Posterior cingulate gyrus (tissue), 11 donors: ENCODE results near the gene NAPB.

Experiments used
- DNase-seq, 10 donors: peaks; one replicate each; pipeline versions ENCODE4 v3.0.0 to v3.0.0-alpha.2; 2020 to 2021; ENCODE audit warnings: mixed read lengths in 3 of 10
- intact Hi-C: fragments of 100-400 bp; cut with DNase I; formaldehyde crosslinking; loops from one replicate; pipeline ENCODE4 v1.15.1; 2023

NAPB gene

GRCh38 chr20:23440004-23440403 lies 18.7 kb upstream of the NAPB start:
- peak in 1 of 10 donors; percentile 51 for DNase-seq
- intact Hi-C loops = no loop called here

GRCh38 chr20:23438661-23439060 lies 17.4 kb upstream of the NAPB start:
- intact Hi-C loops = no loop called here

DNA sequence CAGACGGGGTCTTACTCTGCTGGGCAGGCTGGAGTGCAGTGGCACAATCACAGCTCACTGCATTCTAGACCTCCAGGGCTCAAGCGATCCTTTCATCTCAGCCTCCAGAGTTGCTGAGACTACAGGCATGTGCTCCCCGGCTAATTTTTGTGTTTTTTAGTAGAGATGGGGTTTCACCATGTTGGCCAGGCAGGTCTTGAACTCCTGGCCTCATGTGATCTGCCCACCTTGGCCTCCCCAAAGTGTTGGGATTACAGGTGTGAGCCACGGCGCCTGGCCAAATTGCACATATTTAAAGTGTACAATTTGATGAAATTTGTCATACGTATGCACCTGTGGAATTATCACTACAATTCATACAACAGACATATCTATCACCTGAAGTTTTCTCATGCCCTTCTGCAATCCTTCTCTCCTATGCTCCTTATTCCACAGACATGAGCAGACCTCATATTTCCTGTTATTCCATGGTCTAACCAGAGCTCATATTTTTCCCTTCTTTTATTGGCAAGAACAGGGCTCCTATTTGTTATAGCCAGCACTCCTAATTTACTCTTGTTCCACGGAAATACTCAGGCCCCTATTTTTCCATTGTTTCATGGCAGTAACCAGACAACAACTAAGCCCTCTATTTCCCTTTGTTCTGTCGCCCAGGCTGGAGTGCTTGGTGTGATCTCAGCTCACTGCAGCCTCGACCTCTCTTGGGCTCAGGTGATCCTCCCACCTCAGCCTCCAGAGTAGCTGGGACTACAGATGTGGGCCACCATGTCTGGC lies 16.0 kb upstream of the NAPB start:
- intact Hi-C loops = no loop called here
- no peak for DNase-seq

More at GRCh38 chr20:23438661-23439060, 17.4 kb upstream of the NAPB start:
- no peak for DNase-seq

GRCh38 chr20:23436681-23437080 lies 15.4 kb upstream of the NAPB start:
- intact Hi-C loops = no loop called here
- DNase-seq = peak in 1 of 10 donors; percentile 74

DNA sequence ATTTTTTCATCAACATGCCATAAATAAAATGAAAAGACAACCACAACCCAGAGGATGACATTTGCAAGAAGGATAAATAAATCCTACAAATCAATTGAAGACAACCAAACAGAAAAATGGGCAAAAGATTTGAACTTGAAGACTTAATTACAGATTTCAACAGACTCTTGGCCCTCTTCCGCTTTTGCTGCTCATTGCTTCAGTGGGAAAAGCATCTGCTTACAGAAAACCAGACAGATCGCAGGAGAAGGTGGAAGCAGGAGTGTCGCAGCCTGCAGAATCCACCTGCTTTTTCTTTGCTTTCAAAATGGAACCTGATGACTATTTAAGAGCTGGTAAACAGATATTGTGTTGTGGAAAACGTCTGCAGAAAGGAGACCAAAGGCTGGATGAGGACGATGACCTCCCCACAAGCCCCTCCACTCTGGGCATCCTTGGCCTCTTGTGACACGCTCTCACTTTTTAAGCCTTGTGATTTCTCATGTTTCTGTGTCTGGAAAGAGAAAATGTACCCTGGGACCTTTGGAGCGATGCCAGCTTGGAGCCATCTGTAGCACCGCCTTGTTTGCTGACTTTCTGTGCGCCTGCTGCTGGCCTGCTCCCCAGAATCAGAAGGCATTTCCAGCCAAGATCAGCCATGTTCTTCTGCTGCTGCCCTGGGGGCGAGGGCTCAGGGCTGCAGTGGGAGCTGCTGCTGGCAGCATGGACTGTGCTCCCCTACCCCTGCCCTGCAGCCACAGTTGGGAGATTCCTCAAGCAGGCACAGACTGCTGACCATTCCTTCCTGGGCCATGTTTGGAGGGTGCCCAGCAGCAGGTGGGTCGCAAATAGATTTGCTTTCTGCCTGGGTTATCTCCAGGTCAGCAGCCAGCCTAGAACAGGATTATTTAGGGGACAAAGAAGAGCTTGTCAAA lies 14.6 kb upstream of the NAPB start:
- intact Hi-C loops = no loop called here
- peak in 4 of 10 donors; percentile 48 to 87 (median 72) for DNase-seq

GRCh38 chr20:23434521-23435313 lies 13.4 kb upstream of the NAPB start:
- peak in 1 of 10 donors; percentile 6 for DNase-seq
- intact Hi-C loops = no loop called here

DNA sequence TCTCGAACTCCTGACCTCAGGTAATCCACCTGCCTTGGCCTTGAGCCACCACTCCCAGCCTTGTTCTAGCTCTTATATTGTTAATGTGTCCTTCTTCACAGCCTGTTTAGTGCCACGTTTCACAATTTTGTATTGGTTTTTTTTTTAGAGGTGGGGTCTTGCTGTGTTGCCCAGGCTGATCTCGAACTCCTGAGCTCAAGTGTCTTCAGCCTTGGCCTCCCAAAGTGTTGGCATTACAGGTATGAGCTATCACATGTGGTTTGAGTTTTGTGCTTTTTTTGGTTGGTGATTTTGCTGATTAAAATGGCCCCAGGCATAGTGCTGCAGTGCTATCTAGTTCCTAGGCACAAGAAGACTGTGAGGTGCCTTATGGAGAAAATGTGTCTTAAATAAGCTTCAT lies 12.3 kb upstream of the NAPB start:
- intact Hi-C loops = no loop called here
- DNase-seq = no peak

GRCh38 chr20:23425129-23425528 lies 3.8 kb upstream of the NAPB start:
- DNase-seq = peak in 1 of 10 donors; percentile 63
- intact Hi-C loops = no loop called here

DNA sequence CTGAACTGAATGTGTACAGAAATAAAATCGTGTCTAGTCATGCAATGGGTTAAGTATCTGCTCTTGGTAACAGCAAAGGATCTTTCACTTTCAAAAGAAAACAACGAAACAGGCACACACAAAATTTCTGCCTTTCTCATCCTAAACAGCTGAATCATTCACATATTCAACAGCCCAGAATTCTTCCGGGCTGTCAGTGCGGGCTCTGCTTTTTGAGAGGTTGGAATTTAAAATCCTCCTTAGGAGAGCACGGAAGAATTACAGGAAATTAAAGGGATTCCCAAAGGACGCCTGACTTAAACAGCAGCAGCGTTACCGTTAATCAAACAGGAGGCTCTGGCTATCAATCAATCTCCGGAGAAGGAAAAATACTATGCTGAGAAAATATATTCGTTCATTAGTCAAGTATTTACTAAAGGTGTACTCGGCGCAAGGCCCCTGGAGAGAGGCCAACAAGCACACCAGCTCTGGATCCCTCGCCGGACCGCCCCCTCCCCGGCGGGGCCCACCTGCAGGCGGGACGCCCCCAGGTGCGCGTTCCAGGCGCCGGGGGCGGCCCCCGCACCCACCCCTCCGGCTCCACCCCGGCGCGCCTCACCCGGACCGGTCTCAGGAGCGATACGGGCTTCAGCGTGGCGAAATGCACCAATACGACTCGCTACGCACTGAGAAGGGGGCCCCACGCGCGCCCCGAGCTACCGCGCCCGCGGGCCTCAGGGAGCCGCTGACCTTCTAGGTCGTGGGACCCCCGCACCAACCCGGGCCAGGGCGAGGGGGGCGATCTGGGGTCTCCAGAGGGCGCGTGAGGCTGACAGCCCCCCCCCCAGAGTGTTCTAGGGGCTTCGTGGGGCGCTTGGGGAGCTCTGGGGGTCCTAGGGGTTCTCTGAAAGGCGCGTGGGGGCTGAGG lies 1.0 kb downstream of the NAPB start:
- intact Hi-C loops = no loop called here
- DNase-seq = peak in 5 of 10 donors; percentile 18 to 84 (median 30)

GRCh38 chr20:23419657-23419994 lies 1.7 kb downstream of the NAPB start:
- intact Hi-C loops = no loop called here
- no peak for DNase-seq

GRCh38 chr20:23417861-23418260 lies 3.4 kb downstream of the NAPB start:
- DNase-seq = no peak
- intact Hi-C loops = no loop called here

GRCh38 chr20:23415959-23416583 lies 5.2 kb downstream of the NAPB start:
- intact Hi-C loops = no loop called here
- no peak for DNase-seq

- intact Hi-C loops = no loop called here
- DNase-seq = no peak
These were observed 5.7 kb downstream of the NAPB start for GRCh38 chr20:23415555-23415954.

DNA sequence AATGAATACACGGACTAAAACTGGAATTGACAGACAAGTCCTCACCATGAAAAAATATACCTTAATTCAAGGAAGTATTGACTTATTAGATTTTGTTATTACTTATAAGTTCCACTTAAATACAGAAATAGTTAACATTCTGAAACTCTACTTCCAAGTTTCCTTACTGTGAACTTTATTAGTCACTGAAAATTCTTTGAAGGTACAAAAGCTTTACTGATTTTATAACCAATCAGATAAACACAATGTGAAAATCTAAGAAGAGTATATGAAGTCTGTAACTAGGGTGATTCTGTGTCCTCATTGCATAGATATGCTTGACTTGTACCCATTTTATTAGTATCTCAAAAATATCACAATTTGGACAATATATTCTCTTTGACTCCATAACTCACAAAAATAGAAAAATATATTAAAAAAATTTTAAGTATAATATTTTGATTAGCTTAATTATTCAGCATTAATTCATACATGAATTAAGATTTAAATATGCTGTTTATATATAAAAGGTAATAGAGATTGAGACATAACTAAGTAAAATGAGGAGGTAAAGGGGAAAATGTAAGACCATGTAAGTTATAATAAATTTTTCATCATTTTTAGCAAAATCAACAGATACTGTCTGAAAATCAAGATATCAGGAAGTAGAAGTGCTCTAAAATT lies 6.6 kb downstream of the NAPB start:
- intact Hi-C loops = no loop called here
- no peak for DNase-seq

DNA sequence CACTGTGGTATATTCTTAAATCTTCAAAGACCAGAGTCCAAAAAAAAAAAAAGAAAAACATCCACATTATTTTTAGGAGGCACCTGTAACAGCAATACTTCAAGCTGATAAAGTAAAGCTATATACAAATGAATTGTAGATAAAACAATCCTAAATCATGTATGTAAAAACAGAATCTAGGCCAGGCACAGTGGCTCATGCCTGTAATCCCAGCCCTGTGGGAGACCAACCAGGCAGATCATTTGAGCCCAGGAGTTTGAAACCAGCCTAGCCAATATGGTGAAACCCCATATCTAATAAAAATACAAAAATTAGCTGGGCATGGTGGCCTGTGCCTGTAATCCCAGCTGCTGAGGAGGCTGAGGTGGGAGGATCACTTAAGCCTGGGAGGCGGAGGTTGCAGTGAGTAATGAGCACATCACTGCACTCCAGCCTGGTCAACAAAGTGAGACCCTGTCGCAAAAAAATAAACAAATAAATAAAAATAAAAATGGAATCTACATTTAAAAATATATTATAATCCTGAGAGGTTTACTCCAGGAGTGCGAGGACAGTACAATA lies 7.3 kb downstream of the NAPB start:
- DNase-seq = no peak
- intact Hi-C loops = no loop called here

DNA sequence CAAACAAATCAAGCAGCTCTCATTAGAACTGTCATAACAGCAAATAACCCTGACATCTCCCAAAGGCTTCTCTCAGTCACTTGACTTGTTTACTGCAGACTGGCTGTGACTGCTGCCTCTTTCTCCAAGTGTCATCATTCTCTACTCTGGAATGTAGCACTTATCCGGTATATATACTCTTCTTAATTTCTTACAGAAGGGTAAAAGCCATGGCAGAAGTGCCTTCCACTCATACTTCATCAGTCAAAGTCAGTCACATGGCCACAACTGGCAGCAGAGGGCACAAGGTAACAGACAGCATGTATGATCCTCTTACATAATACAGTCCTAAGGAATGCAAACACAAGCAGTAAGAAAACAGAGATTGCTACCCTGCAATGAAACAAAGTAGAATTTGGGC lies 9.3 kb downstream of the NAPB start:
- DNase-seq = no peak
- intact Hi-C loops = no loop called here

GRCh38 chr20:23410916-23411695 lies 10.2 kb downstream of the NAPB start:
- intact Hi-C loops = no loop called here
- no peak for DNase-seq

DNA sequence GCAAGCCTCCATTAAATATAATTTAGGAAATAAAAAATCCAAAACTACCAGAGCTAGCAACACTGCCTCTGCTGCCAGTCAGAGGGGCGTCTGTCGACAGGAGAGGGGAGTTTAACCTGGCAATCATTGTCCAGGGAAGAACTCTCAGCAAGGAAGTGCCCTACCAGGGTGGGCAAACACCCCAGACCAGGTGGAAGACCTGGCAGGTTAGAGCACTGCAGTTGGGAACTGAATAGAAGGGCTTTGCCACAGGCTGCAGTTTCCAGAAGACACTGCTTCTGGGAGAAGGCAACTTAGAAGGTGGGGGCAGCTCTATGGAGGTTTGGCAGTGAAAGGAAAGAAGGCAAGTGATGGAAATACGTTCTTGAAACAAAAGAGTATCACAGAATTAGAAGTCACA lies 11.5 kb downstream of the NAPB start:
- intact Hi-C loops = no loop called here

More for the DNA sequence above, 11.5 kb downstream of the NAPB start:
- no peak for DNase-seq
